Activated naive CD8-positive, alpha-beta T cell (primary cell): Measurements from ENCODE around the gene CDC6.

ENCODE experiments used
- H3K27ac Mint-ChIP-seq: one replicate; pipeline ENCODE4 v1.8.0; 2021; ENCODE audit warnings: mixed read lengths
- H3K27me3 Mint-ChIP-seq: one replicate; pipeline ENCODE4 v1.8.0; 2021; ENCODE audit warnings: mixed read lengths
- H3K36me3 Mint-ChIP-seq: one replicate; pipeline ENCODE4 v1.8.0; 2021; ENCODE audit warnings: mixed read lengths
- H3K4me1 Mint-ChIP-seq: one replicate; pipeline ENCODE4 v1.8.0; 2021; ENCODE audit warnings: low read depth, mixed read lengths
- H3K4me3 Mint-ChIP-seq: one replicate; pipeline ENCODE4 v1.8.0; 2021; ENCODE audit warnings: mild to moderate bottlenecking, mixed read lengths
- H3K9me3 Mint-ChIP-seq: one replicate; pipeline ENCODE4 v1.8.0; 2021; ENCODE audit warnings: low read depth, mixed read lengths

CDC6 gene

DNA sequence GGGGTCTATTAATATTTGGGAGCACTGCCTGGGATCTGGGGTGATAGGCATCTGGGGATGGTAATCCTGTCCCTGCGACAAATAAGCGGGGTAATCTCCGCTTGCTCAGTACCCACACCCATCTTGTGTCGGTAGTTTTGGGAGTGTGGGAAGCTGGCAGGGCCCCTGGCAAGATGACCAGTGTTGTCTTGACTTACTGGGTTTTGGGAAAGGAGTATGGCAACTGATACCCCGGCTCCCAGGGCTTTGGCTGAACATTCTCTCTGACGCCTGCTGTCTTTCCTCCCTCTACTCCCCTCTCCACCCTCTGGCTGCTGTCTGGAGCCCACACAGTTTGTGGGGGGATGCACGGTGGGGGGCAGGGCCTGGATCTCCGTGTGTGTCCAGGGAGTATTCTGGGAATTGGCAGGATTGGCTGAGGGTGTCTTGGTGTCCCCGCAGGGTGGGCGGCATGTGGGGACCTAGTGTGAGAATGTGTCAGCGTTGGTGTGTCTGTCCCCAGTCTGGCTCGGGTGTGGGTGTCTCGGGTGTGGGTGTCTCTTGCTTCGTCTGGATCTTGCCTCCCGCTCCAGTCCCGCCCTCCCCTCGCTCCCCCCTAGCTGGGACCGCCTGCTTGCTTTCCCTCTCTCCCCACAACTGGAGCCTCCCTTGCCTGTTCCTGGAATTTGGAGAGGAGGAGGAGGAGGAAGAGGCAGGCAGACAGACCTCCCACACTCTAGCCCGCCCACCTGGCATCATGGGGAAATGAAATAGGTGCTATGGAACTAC lies 33.3 kb downstream of the CDC6 start:
- no peaks in the 10 kb centered on the region for H3K9me3 Mint-ChIP-seq
- peaks cover 67% of the 10 kb centered on the region for H3K4me1 Mint-ChIP-seq
- H3K36me3 Mint-ChIP-seq = no peaks in the 10 kb centered on the region
- H3K27me3 Mint-ChIP-seq = no peaks in the 10 kb centered on the region
- H3K4me3 Mint-ChIP-seq = peak overlapping the region; percentile 99
- peak overlapping the region; percentile 95 for H3K27ac Mint-ChIP-seq

DNA sequence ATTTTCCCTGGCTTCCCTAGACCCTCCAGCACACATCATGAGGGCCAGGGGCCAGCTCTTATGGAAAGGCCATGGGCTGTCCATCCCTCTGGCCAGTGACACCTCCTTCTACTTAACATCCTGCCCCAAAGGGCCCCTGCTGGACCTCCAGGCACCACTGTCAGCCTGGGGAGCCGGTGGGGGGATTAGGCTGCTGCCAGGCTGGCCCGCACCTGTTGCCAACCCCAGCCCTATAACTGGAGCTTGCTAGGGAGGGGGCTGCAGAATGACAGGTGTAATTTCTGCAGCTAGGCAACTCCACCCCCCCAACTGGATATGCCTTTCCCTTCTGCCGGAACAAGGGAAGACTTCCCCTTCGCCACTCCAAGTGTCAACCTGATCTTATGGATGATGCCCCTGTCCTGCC lies 33.8 kb downstream of the CDC6 start:
- H3K36me3 Mint-ChIP-seq = no peaks in the 10 kb centered on the region
- H3K27me3 Mint-ChIP-seq = no peaks in the 10 kb centered on the region
- no peaks in the 10 kb centered on the region for H3K9me3 Mint-ChIP-seq
- H3K4me3 Mint-ChIP-seq = peak overlapping the region; percentile 99
- H3K4me1 Mint-ChIP-seq = peaks cover 67% of the 10 kb centered on the region
- peak overlapping the region; percentile 92 for H3K27ac Mint-ChIP-seq

DNA sequence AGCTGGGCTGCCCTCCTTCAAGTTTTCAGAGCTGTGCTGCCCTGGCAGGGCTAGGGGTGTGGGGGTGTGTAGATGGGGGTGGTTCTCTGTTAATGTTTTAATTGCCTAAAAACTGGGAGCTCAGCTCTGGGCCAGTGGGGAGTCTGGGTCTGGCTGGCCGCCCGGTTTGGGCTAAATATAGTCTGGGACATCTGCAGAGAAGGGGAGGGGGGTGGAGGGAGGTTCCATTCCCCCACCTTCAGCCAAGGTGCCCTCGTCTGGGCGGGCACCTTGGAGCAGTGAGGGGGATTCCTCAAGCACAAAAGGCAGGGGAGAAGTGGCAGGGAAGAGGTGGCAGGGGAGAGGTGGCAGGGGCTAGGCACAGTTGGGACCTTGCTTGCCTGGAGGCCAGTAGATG lies 34.3 kb downstream of the CDC6 start:
- Mint-ChIP-seq H3K4me1 (peaks cover 70% of the 10 kb centered on the region), H3K4me3 (peak overlapping the region; percentile 99), H3K9me3 (no peaks in the 10 kb centered on the region), H3K36me3 (no peaks in the 10 kb centered on the region), H3K27me3 (no peaks in the 10 kb centered on the region), H3K27ac (peak overlapping the region; percentile 92)

DNA sequence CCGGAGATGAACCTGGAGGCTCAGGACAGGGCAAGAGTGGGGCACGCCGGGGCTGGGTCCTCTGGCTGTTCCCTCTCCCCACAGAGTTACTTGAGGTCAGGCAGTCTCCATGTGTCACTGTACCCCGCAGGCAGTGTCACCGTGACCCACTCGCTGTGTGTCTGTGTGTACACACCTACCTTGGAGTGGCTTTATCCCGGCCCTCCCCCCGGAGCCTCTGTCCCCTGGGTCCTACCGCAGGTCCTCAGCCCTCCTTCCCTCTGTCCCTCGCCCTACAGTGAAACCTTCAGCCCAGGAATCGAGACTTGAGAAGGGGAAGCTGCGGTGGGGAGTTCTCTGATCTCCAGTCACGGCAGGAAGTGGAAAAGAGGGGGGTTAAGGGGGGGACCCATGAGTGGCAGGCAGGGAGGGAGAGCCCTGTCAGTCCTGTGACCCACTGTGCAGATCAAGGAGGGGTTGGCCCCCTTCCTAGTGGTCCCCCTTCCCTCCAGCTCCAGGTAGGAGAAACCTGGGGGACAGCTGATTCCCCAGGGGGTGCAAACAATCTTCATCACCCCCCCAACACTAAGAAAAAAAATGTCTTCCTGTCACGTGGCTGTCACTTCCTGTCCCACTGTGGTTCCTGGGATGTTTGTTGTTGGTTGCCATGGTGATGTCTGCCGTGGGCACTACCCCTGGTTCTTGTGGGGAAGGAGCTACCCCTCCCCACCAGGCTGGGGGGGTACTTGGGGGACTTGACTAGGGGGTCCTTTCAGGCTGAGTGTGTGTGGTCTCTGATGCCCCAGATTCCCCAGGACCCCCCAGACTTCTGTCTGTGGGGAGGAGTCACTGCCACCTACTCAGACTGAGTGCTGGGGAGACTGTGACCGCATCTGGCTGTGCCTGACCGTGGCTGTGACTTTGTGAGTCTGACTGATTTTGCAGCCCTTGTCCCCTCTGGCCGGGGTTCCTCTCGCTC lies 35.0 kb downstream of the CDC6 start:
- Mint-ChIP-seq H3K4me1 (peaks cover 70% of the 10 kb centered on the region), H3K9me3 (no peaks in the 10 kb centered on the region), H3K27me3 (no peaks in the 10 kb centered on the region), H3K36me3 (no peaks in the 10 kb centered on the region), H3K27ac (peak overlapping the region; percentile 92), H3K4me3 (peak overlapping the region; percentile 99)

DNA sequence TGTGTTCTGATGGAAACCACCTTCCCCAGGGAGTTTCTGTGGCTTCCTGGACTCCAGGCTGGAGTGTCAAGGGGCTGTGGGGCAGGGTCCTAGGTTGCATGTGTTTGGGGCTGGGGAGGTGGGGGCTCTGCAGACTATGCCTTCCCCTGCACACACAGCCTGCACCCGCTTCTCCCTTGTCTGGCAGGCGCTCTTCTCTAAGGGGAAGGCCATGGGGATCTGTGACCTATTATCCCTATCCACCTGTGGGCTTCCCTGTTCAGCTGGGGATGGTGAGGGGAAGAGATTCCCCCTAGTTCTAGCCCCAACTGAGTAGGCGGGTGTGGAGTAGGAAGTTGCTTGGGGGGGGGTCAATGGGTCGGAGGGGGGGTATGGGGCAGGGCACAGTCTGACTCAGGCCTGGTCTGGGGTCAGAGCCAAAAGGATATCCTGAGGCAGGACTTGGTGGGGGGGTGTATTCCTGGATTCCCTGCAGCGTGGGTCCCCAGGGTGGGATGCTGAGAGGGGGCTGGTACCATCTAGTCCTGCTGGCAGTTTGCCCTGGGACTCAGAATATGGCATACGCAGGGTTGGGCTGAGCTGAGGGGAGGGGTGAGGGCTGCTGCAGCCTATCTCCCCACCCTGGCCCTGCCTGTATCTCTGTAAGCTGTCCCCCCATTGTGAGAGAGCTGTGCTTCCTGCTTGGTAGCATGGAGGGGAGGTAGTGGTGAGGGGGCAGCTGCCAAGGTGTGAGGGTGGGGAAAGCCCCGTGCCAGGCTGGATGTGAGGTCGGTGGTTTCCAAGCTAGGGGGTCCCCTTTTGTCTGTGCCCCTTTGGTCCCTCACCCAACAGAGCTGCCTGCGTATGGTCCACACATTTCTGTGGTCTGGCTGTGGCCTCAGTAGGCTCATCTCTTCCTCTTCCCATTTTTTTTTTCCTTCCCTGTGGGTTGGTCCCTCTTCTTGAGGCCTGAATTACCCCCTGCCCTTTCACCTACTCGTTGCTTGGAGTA lies 36.0 kb downstream of the CDC6 start:
- Mint-ChIP-seq H3K4me1 (peaks cover 77% of the 10 kb centered on the region), H3K36me3 (peaks cover 5% of the 10 kb centered on the region), H3K27ac (peak overlapping the region; percentile 92), H3K9me3 (no peaks in the 10 kb centered on the region), H3K4me3 (peak overlapping the region; percentile 99), H3K27me3 (no peaks in the 10 kb centered on the region)

DNA sequence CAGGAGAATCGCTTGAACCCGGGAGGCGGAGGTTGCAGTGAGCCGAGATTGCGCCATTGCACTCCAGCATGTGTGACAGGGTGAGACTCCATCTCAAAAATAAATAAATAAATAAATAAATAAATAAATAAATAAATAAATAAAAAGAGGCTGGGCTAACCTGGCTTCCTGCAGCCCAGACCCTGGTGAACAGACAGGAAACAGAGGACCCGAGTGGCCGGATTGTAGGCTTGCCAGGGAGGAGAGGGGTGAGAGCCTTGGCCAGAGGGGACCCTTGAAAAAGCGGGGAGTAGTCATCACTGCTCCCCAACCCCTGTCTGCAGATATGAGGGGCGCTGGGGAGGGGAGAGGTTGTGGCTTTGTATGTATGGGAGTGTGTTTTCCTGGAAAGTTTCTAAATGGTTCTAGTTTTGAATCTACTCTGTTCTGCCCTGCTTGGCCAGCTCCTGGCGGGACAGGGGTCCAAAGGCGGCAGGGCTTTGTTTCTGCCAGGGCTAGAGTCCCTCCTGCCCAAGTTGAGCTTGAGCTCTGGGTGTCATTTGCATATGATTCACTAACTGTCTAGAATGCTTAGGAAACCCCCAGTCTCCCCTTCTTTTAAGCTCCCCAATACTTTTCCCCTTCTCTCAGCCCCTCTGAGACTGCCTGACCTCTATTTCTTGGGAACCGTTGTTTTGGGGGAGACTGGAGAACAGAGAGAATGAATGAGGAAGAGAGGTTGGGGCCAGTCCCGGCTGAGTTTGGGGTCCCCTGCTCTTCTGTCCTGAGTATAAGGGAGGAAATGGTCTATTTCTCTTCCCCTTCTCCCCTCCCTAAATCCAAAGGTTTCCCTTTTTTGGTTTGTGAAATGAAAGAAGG lies 37.7 kb downstream of the CDC6 start:
- H3K36me3 Mint-ChIP-seq = peaks cover 5% of the 10 kb centered on the region
- H3K27ac Mint-ChIP-seq = peak overlapping the region; percentile 92
- H3K9me3 Mint-ChIP-seq = no peaks in the 10 kb centered on the region
- peaks cover 82% of the 10 kb centered on the region for H3K4me1 Mint-ChIP-seq
- H3K27me3 Mint-ChIP-seq = no peaks in the 10 kb centered on the region
- peak overlapping the region; percentile 87 for H3K4me3 Mint-ChIP-seq

DNA sequence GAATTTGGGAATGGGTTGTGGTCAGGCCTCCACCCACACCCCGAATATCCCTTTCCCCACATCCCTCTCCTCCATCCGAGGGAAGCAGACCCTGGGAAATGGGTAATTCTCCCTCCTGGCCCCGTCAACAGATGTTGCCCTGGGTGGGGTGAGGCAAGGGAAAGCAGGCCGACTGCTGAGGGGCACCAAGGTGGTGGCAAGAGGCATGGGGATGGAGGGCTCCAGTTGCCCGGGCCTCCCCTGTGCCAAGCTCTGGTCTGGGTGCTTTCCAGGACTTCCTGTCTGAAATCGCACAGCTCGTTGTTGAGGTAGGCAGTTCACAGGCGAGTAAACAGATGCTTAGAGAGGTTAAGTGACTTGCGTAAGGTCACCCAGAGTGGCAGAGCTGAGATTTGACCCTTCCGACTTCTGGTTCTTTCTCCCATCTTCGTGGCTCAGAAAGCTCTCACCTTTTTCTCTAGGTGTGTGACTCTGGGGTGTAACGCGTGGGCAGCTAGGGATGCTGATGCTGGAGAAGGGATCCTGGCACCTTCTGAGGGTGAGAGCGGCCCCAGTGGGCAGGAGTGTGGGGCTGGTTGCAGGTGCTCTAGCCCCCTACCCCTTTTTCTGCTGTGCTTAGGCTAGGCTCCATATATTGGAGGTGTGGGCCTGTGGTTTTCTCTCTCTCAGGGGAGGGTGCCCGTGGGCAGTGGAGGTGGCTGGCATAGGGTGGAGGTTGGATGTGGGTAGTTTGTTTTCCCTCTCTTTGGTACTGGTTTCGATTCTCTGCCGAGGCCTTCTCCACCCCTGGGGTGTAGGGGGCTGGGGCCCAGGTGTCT lies 38.5 kb downstream of the CDC6 start:
- Mint-ChIP-seq H3K27me3 (no peaks in the 10 kb centered on the region), H3K4me1 (peaks cover 84% of the 10 kb centered on the region), H3K27ac (peak overlapping the region; percentile 92), H3K9me3 (no peaks in the 10 kb centered on the region), H3K4me3 (peak overlapping the region; percentile 87), H3K36me3 (peaks cover 6% of the 10 kb centered on the region)

DNA sequence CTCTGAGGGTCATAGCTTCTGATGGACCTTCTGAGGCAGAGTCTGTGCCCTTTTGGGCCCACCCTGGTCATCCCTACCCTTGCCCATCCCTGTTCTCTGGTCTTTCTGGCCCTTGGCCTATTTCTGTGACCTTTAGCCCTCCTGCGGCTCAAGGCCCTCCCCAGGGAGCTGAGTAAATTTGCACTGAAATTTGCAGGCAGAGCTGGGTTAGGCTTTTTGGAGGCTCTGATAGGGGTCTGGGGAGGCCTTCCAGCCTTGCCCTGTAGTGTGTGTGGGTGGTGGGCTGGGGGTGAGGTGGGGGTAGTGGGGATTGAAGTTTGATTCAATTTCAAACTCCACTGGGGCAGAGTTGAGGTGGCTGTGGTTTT lies 39.1 kb downstream of the CDC6 start:
- Mint-ChIP-seq H3K27me3 (no peaks in the 10 kb centered on the region), H3K9me3 (no peaks in the 10 kb centered on the region), H3K36me3 (peaks cover 9% of the 10 kb centered on the region), H3K4me1 (peaks cover 84% of the 10 kb centered on the region), H3K4me3 (peak overlapping the region; percentile 87), H3K27ac (peak overlapping the region; percentile 92)

DNA sequence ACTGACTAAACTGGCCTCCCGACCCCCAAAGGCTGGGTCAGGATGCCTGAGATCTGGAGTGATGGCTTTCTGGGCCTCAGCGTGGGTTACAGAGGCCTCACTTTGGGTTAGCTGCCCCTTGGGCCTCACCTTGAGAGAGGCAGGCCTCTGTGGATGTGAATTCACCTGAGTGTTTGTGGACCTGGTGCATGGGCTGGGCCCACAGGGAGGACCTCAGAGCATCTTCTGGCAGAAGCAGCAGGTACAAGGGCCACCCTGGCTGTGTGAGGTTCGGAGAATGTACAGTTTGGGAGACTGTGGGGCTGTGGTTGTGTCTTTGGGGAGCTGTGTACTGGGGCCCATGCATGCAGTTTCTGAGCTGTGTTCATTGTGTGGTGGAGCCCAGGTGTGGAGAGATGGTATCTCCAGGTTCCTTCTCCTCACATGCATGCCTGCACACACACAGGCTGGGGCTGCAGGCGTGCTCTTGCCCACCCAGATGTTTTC lies 39.6 kb downstream of the CDC6 start:
- H3K36me3 Mint-ChIP-seq = peaks cover 9% of the 10 kb centered on the region
- peak overlapping the region; percentile 87 for H3K4me3 Mint-ChIP-seq
- H3K27me3 Mint-ChIP-seq = no peaks in the 10 kb centered on the region
- peak overlapping the region; percentile 92 for H3K27ac Mint-ChIP-seq
- H3K9me3 Mint-ChIP-seq = no peaks in the 10 kb centered on the region
- peaks cover 80% of the 10 kb centered on the region for H3K4me1 Mint-ChIP-seq

DNA sequence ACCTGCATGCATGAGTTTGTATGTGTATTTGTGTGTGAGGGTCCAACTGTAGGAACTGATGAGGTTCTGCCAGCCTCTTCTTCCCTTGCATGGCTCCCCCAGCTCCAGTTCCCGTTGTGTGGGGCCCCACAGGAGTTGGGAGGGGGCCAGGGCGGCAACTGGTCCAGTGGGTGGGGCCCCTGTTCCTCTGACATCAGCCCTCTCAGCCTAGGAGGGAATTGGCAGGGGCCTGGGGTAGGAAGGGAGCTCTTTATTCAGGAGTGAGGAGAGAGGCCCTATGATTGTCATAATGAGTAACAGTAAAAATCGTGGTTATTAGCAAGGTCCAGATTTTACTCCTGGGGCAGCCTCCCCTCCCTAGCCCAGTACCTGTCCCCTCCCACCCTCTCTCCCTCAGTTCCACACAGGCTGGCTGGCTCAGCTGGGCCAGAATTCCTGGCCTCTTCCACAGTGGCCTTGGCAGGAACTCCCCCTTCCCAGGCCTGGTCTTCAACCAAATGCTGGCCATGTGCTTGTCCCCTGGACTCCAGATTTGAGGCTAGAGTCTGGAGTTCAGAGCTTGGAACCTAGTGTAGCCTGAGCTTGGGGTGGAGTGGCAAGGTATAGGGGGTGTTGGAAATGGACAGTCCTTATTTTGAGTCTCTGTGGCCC lies 40.2 kb downstream of the CDC6 start:
- no peaks in the 10 kb centered on the region for H3K27me3 Mint-ChIP-seq
- peaks cover 80% of the 10 kb centered on the region for H3K4me1 Mint-ChIP-seq
- H3K9me3 Mint-ChIP-seq = no peaks in the 10 kb centered on the region
- peak overlapping the region; percentile 92 for H3K27ac Mint-ChIP-seq
- H3K4me3 Mint-ChIP-seq = peak overlapping the region; percentile 87
- peaks cover 13% of the 10 kb centered on the region for H3K36me3 Mint-ChIP-seq

DNA sequence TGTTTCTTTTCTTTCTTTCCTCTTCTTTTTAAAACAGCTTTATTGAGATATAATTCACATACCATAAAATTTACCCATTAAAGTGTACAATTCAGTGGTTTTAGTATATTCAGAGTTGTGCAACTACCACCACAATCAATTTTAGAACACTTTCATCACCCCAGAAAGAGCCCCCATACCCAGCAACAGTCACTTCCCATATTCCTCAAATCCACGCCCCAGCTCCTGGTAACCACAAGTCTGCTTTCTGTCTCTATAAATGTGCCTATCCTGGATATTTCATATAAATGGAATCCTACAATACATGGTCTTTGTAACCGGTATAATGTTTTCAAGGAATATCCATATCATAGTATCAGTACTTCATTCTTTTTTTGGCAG lies 40.7 kb downstream of the CDC6 start:
- H3K36me3 Mint-ChIP-seq = peaks cover 13% of the 10 kb centered on the region
- H3K27me3 Mint-ChIP-seq = no peaks in the 10 kb centered on the region
- peak overlapping the region; percentile 71 for H3K4me3 Mint-ChIP-seq
- no peaks in the 10 kb centered on the region for H3K9me3 Mint-ChIP-seq
- peaks cover 80% of the 10 kb centered on the region for H3K4me1 Mint-ChIP-seq
- peak overlapping the region; percentile 68 for H3K27ac Mint-ChIP-seq

DNA sequence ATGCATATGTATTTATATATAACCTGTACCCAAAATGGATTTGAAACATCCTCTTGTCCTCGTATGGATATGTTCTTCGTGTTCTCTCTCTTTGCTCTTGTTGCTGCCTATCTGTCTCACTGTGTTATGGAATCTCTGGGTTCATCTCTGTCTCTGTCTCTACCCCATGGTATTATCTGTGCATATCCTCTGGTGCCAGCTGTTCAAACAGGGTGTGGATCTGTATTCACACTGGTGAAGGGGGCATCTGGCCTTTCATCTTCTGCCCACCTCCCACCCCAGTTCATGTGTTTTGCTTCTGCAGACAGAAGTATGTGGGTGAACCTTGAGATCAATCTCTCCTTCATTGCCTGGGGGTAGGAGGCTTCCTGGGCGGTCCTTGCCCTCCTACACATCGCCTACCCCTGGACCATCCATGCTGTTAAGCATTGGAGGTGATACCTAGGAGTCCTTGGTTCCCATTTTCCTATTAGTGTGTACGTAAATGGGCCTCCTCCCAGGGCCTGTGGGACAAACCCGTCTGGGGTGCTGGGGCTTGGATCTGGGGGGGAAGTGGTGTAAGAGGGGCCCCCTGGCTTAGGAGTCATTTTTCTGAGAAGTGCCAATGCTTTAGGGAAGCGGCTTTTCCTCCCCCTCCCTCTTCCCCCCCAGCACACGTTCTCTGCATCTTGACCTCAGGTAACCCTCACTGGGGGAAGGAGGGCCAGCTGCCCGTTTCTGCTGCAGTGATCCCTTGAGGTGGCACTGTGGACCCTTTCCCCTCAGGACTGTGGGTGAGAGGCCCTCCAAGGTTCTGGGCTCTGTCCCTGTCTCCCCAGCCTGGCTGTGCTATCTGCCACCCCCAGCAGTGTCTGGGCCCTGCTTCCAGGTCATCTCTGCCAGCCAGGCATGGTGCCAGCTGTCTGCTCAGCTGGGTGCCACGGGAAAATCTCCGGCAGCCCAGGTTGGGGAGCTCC lies 42.4 kb downstream of the CDC6 start:
- H3K4me1 Mint-ChIP-seq = peaks cover 86% of the 10 kb centered on the region
- no peaks in the 10 kb centered on the region for H3K27me3 Mint-ChIP-seq
- no peaks in the 10 kb centered on the region for H3K9me3 Mint-ChIP-seq
- H3K4me3 Mint-ChIP-seq = peak overlapping the region; percentile 59
- H3K36me3 Mint-ChIP-seq = peaks cover 13% of the 10 kb centered on the region
- H3K27ac Mint-ChIP-seq = peak overlapping the region; percentile 55
